Suprapubic skin (tissue), 3 donors: ENCODE results near the gene NFIC.

Experiments used
- CTCF ChIP-seq, 2 donors: fragments of 200-600 bp in 1 of 2; fragments of 450-650 bp in 1 of 2; sonication (generic) in 1 of 2; IDR thresholded peaks; one replicate each; pipeline ENCODE4 v1.5.1; 2016 to 2019; ENCODE audit warnings: antibody characterized with exemption in 2 of 2, mild to moderate bottlenecking in 1 of 2, moderate library complexity in 1 of 2
- POLR2AphosphoS5 ChIP-seq, 3 donors: sonication (generic); formaldehyde crosslinking; IDR thresholded peaks; one replicate each; pipeline ENCODE4 v1.6.1; 2017; ENCODE audit warnings: antibody characterized with exemption in 3 of 3

GRCh38 chr19:3474010-3474409 lies 107.6 kb downstream of the NFIC start:
- TF ChIP-seq CTCF (IDR thresholded peaks at IDR 0.05): no peak
- TF ChIP-seq POLR2AphosphoS5 (IDR thresholded peaks at IDR 0.05): no peak
